ENCODE data around the gene CHORDC1. TPM values are rescaled to one million over a fixed set of nuclear protein-coding genes. Genes with fewer than 3 reads are reported as not detected.

Gene CHORDC1
- total RNA-seq, 2 experiments from 2014 or later, result 62.0 to 86.2 TPM

DNA sequence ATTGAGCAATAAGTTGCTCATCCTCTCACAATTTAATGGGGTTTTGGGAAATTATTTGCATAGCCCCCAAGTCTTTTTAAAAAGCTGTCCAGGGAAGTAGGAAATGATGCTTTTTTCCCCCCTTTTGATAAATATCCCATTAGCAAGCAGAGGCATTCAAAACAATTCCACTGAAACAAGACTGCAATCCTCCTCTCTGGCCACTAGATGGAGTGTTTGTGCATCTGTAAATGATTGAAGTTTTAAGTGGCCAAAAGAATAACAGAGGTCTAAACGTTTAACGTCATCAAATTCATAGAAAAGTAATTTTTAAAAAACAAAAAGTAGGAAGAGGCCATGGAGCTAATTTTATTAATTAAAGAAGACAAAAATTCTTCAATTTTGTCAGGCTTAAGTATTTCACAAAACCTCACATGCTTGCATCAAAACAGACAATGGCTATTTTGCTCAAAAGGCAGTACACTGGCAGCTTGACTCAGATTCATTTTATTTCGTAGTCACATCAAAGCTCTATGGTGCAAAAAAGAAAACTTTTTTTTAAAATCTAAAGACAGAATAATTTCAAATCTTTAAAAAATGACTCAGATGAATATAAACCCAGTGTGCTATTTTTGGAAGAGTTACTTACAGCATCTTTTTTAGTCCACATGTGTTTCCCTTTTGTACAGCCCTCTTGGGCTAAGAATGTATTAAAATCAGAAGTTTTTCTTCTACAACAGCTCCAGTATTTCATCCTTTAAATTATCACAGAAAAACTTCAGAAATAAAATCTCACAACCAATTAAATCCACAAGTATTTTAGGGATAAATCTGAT, 17.8 kb downstream of the CHORDC1 start:
- DNase-seq (ENCODE audit: low spot score), result peak; percentile 64
- no peak overlapping the region for H2AFZ ChIP-seq (ENCODE audit: low read length)
- peak overlapping the region; percentile 22 for H3K27ac ChIP-seq (ENCODE audit: low read depth, low read length, poor library complexity, severe bottlenecking)
- H3K79me2 ChIP-seq (ENCODE audit: insufficient read depth, low read depth, low read length), result peaks cover 27% of the 10 kb centered on the region; the same call in 1 of the 2 replicates
- H3K4me1 ChIP-seq (ENCODE audit: insufficient read depth, low read length, poor library complexity, severe bottlenecking), result peaks cover 12% of the 10 kb centered on the region
- BruUV-seq (replicated peaks), result no TSS peak
- peak; percentile 96 for TF ChIP-seq CTCF (conservative IDR thresholded peaks at IDR 0.05; ENCODE audit: low read length)
- no peak for TF ChIP-seq EZH2phosphoT487 (IDR thresholded peaks at IDR 0.05; ENCODE audit: borderline replicate concordance, low read depth, low read length)
- no peaks in the 10 kb centered on the region for H3K9me3 ChIP-seq (ENCODE audit: low read length)
- no peak overlapping the region for H3K4me3 ChIP-seq (ENCODE audit: low read depth, low read length, poor library complexity, severe bottlenecking)
- peaks cover 4% of the 10 kb centered on the region; the same call in 1 of the 2 replicates for H4K20me1 ChIP-seq (ENCODE audit: insufficient read depth, low read length)
- no peaks in the 10 kb centered on the region for H3K9me2 ChIP-seq (ENCODE audit: insufficient read depth, low read length)
- peaks cover 98% of the 10 kb centered on the region for H3K36me3 ChIP-seq (ENCODE audit: insufficient read depth, low read length)
- intact Hi-C loops (cut with micrococcal nuclease; ENCODE audit: unreplicated experiment), result no loop called here
- POLR2A ChIA-PET, result interaction anchor here (0.6 to 1.5 kb wide), 6 partner anchors 11 to 638 kb away, joined by 3 to 7 read pairs (median 4); no protein-coding TSS in a partner anchor
- CTCF ChIA-PET (ENCODE audit: unreplicated experiment), result interaction anchor here (0.8 kb wide), 1 partner anchor 19 kb away, joined by 4 read pairs; the partner anchor contains the start of gene CHORDC1
- H3K4me2 ChIP-seq (ENCODE audit: low read length), result no peak overlapping the region

DNA sequence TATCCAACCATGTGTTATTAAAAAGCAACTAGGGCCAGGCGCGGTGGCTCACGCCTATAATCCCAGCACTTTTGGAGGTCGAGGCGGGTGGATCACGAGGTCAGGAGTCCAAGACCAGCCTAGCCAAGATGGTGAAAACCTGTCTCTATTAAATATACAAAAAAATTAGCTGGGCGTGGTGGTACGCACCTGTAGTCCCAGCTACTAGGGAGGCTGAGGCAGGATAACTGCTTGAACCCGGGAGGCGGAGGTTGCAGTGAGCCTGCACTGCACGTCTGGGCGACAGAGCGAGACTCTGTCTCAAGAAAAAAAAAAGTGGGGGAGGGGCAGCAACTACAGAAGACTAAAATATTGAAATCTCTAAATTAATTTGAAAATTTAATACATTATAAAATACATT, 18.4 kb downstream of the CHORDC1 start:
- Histone ChIP-seq H3K9me2 (ENCODE audit: insufficient read depth, low read length) (no peaks in the 10 kb centered on the region), H3K4me1 (ENCODE audit: insufficient read depth, low read length, poor library complexity, severe bottlenecking) (peaks cover 12% of the 10 kb centered on the region), H3K4me2 (ENCODE audit: low read length) (no peak overlapping the region), H3K9me3 (ENCODE audit: low read length) (no peaks in the 10 kb centered on the region), H3K79me2 (ENCODE audit: insufficient read depth, low read depth, low read length) (peaks cover 23% of the 10 kb centered on the region; the same call in 1 of the 2 replicates), H2AFZ (ENCODE audit: low read length) (no peak overlapping the region), H4K20me1 (ENCODE audit: insufficient read depth, low read length) (no peaks in the 10 kb centered on the region; the same call in 1 of the 2 replicates), H3K36me3 (ENCODE audit: insufficient read depth, low read length) (peaks cover 97% of the 10 kb centered on the region), H3K4me3 (ENCODE audit: low read depth, low read length, poor library complexity, severe bottlenecking) (no peak overlapping the region), H3K27ac (ENCODE audit: low read depth, low read length, poor library complexity, severe bottlenecking) (no peak overlapping the region)
- CTCF ChIA-PET (ENCODE audit: unreplicated experiment), result no interaction called here
- DNase-seq (ENCODE audit: low spot score), result no peak
- POLR2A ChIA-PET, result interaction anchor here (0.6 to 1.5 kb wide), 6 partner anchors 10 to 639 kb away, joined by 3 to 7 read pairs (median 4); no protein-coding TSS in a partner anchor
- intact Hi-C loops (cut with micrococcal nuclease; ENCODE audit: unreplicated experiment), result no loop called here
- TF ChIP-seq CTCF (conservative IDR thresholded peaks at IDR 0.05; ENCODE audit: low read length) (no peak), EZH2phosphoT487 (IDR thresholded peaks at IDR 0.05; ENCODE audit: borderline replicate concordance, low read depth, low read length) (no peak)
- BruUV-seq (replicated peaks), result no TSS peak

GRCh38 chr11:90202342-90202741, 20.5 kb downstream of the CHORDC1 start:
- TF ChIP-seq EZH2phosphoT487 (IDR thresholded peaks at IDR 0.05; ENCODE audit: borderline replicate concordance, low read depth, low read length) (no peak), CTCF (conservative IDR thresholded peaks at IDR 0.05; ENCODE audit: low read length) (no peak)
- no TSS peak for BruUV-seq (replicated peaks)
- H3K79me2 ChIP-seq (ENCODE audit: insufficient read depth, low read depth, low read length), result peaks cover 21% of the 10 kb centered on the region; the same call in 1 of the 2 replicates
- POLR2A ChIA-PET, result interaction anchor here (1.0 kb wide), 1 partner anchor 12 kb away, joined by 3 read pairs; no protein-coding TSS in a partner anchor
- H2AFZ ChIP-seq (ENCODE audit: low read length), result no peak overlapping the region
- H3K9me3 ChIP-seq (ENCODE audit: low read length), result no peaks in the 10 kb centered on the region
- CTCF ChIA-PET (ENCODE audit: unreplicated experiment), result no interaction called here
- no peak overlapping the region for H3K4me2 ChIP-seq (ENCODE audit: low read length)
- no peak overlapping the region for H3K27ac ChIP-seq (ENCODE audit: low read depth, low read length, poor library complexity, severe bottlenecking)
- no peak for DNase-seq (ENCODE audit: low spot score)
- H3K4me1 ChIP-seq (ENCODE audit: insufficient read depth, low read length, poor library complexity, severe bottlenecking), result peaks cover 12% of the 10 kb centered on the region
- peaks cover 96% of the 10 kb centered on the region for H3K36me3 ChIP-seq (ENCODE audit: insufficient read depth, low read length)
- H3K9me2 ChIP-seq (ENCODE audit: insufficient read depth, low read length), result no peaks in the 10 kb centered on the region
- no peak overlapping the region for H3K4me3 ChIP-seq (ENCODE audit: low read depth, low read length, poor library complexity, severe bottlenecking)
- intact Hi-C loops (cut with micrococcal nuclease; ENCODE audit: unreplicated experiment), result no loop called here
- no peaks in the 10 kb centered on the region; the same call in 1 of the 2 replicates for H4K20me1 ChIP-seq (ENCODE audit: insufficient read depth, low read length)

All from OCI-LY7 (cell line).